NCI-H1105 treated with DMSO at 0.1 percent for 48 hours (cell line): ENCODE data around the gene CNIH3.
"Not testable (repeated sequence)": the region's sequence is repeated elsewhere in the genome, so short reads cannot be mapped to it uniquely, and the experiment has no call there.

Experiments
- DNase-seq: peaks from one replicate; lab custom pipeline; 2025; lab: John Stamatoyannopoulos, UW

Gene CNIH3

DNA sequence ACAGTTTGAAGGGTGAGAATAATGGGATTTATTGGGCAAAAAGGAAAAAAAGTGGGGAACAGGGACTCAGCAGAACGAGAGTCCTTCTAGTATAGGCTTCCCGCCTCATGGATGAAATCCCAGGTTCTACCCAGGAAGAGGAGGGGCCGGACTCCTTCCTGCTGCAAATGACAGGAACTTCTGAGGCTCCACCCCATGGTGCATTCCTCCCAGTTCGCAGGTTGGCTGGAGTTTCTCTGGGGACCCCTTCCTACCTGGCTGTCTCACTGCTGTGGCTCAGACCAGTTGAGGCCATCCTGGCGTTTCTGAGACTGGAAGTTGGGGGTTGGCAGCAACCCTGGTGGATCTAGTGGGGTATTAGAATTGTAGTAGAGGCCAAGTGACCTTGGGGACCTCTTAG is 27.5 kb downstream of the CNIH3 start:
- DNase-seq: no peak

DNA sequence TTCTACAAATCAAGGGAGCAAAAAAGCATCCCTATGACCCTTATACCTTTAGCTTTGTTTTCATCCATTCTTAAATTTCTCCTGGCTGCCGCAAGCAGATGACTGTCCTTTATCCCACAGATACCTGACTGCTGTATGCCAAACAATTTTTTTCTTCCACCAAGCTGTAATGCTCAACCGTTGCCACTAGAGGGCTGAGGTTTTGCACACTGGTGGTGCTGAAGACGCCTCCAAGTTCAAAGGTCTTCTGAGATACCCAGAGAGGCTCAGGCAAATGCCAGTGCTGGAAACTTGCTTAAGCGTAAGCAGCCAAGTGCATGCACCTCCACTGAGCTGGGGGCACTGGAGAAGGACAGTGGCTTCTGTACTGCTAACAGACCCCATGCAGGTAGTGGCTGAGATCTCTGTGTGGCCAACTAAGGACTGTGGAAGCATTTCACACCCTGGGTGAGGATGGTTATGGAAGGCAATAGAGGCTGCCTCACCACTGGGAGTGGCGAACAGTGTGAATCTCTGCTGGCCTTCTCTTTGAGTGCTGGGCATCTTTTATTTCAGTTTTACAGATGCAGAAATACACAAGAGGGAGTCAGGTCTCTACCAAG is 28.5 kb downstream of the CNIH3 start:
- DNase-seq: peak; percentile 58

DNA sequence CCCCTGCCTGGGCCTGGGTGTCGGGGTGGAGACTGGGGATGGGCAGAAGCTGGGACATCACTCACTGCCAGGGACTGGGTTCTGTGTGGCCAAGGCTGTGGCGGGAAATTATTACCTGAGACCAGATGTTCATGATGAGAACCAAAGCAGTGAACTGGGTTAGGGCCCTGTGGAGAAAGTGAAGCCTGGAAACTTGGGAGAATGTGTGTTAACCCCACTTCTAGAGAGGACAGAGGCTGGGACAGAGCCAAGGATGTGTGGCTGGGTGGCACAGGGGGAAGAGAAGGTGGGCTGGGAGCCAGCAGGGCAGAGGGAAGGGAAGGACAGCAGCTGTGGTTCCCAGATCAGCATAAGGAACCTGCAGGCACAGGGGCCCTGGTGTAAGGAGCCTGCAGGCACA is 31.3 kb downstream of the CNIH3 start:
- DNase-seq: no peak

DNA sequence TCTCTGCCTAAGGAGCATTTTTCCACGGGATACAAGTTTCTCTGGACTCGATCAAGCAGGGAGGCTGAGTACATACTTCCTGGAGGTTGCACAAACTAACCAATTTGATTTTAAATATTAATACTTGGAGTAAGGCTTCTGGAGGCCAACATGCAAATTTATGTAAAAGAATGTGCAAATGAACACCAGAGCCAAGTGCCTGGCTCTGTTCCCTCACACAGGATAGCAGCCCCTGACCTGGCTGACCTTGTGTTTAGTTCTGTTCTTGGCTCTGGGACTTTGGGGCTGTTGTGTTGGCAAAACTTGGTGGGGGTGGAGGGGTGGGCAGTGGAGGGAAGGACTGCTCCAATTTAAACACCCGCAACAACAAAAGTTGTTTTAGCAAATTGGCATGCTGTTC is 34.2 kb downstream of the CNIH3 start:
- no peak for DNase-seq

- DNase-seq: no peak
Observed at GRCh38 chr1:224651188-224651587, 35.1 kb downstream of the CNIH3 start.

DNA sequence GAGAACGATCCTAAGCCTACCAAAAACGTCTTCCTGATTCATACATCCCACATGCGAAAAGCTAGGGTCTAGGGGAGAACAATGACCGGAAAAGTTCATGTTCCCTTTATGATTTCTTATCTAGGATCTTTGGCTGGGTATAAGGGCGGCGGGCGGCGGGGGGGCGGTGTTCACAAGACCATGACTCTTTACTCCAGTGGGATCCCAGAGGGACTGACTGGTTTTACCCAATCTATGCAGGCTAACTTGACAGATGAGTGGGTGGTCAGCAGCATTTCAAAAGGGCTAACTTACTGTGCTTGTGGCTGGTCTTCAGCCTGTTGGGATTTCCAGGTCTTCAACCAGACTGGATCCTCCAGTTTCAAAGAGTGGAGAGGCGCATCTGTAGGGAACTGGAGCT is 40.3 kb downstream of the CNIH3 start:
- no peak for DNase-seq

GRCh38 chr1:224660074-224660473 is 44.0 kb downstream of the CNIH3 start:
- DNase-seq: no peak

- DNase-seq: no peak
Observed at GRCh38 chr1:224662870-224663269, 46.8 kb downstream of the CNIH3 start.

DNA sequence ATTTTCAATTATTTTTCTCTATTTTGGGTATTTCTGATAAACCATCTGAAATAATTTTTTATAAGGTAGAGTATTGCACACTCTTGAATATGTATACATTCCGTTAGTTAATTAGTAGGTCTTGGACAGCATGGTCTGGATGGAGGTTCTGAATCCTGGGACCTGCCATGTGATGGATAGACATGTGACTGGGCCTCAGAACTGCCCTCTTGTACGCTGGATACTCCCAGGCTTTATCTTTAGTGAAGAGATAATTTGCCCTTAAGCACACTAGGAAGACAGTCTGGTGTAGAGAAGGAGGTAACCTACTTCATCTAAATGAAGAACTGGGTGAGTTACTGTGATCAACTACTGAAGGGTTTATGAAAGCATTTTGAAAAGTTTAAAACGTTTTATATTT is 48.9 kb downstream of the CNIH3 start:
- no peak for DNase-seq

- DNase-seq: no peak
Observed at GRCh38 chr1:224666078-224666477, 50.0 kb downstream of the CNIH3 start.

DNA sequence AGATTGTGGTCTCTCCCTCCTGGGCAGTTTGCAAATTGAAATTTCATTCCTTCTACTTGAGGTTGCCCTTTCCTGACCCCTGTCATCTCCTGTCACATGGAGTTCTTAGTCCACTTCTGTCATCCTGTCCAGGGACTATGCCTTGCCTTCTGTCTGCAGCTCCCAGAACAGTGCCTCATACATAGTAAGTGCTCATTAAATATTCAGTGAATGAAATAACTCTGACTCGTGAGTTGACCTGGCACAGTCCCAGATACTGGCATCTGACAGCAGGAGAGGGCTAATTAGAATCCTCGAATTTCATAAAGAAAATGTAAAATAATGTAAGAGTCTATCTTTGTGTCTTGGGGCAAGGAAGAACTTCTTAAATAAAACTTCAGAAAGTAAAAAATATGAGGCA is 50.8 kb downstream of the CNIH3 start:
- no peak for DNase-seq

DNA sequence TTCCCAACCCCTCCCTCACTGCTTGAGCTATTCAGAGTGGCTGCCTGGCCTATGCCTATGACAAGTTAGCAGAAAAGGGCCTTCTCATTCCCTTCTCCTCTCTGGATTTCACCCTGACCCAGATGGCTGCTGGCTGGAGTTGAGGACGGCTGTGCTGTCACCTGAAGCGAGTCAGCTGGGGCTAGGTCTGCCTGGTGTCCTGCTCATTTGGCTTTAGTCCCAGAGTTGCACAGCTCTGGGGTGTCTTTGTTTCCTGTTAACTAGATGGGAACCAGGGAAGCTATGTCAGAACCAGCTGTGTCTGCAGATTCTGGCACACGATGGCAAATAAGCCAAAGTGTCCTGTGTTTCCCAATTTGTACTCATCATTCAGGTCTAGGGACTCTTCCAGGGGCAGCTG is 52.9 kb downstream of the CNIH3 start:
- no peak for DNase-seq

GRCh38 chr1:224669403-224669802 is 53.3 kb downstream of the CNIH3 start:
- no peak for DNase-seq

- no peak for DNase-seq
Observed at GRCh38 chr1:224670506-224670905, 54.4 kb downstream of the CNIH3 start.

DNA sequence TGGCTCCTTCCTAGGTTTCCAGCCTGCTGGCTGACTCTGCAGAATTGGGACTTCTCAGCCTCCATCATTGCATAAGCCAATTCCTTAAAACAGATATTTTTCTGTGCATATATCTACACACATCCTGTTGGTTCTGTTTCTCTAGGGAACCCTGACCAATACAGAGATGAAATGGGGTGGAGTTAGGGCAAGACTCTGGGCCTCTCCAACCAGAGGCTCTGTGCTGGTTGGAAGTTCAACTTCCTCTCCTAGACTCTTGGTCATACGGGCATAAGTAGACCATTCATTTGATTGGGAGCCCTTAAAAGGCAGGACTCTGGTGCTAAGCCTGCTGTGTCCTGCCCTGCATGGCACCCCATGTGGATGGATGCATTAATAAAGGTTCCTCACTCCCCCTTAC is 55.0 kb downstream of the CNIH3 start:
- no peak for DNase-seq

DNA sequence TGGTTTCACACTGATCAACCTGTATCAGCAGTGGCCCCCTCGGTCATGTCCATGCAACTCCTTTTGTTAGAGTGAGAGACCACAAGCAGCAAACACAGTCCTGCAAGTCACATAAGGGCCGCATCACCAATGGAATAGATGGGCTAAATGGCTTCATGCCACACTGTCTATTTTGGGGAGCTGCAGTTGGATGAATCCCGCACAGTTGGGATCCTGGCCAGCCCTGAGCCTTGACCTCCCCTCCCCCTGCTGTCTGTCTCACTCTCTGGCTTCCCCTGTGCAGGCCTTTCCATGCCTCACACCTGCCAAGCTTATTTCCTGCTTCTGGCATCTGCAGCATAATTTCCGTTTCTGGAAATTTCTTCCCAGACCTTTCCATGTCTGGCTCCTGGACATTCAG is 57.0 kb downstream of the CNIH3 start:
- no peak for DNase-seq

- DNase-seq: no peak
Observed at GRCh38 chr1:224675590-224675989, 59.5 kb downstream of the CNIH3 start.

GRCh38 chr1:224676551-224676950 is 60.4 kb downstream of the CNIH3 start:
- DNase-seq: no peak

DNA sequence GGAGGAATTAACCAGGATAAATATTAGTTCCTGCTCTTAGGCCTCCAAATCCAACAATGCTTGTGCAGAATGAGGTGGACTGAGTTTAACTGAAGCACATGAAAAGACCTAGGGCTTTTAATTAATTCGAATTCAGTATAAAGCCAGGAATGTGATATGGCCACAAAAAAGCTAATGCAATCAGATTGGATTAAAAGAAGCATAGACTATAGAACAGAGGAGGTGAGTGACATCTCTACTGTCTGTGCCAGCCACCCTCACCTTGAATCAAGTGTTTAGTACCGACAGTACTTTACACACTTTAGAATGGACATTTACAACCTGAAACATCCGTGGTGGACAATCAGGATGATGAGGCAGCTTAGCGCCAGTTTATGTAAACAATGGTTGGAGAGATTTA is 62.1 kb downstream of the CNIH3 start:
- no peak for DNase-seq

- no peak for DNase-seq
Observed at GRCh38 chr1:224679606-224680005, 63.5 kb downstream of the CNIH3 start.

GRCh38 chr1:224681816-224682215 is 65.7 kb downstream of the CNIH3 start:
- no peak for DNase-seq

- DNase-seq: peak; percentile 54
Observed at GRCh38 chr1:224683936-224684335, 67.8 kb downstream of the CNIH3 start.

GRCh38 chr1:224684979-224685425 is 68.9 kb downstream of the CNIH3 start:
- no peak for DNase-seq

DNA sequence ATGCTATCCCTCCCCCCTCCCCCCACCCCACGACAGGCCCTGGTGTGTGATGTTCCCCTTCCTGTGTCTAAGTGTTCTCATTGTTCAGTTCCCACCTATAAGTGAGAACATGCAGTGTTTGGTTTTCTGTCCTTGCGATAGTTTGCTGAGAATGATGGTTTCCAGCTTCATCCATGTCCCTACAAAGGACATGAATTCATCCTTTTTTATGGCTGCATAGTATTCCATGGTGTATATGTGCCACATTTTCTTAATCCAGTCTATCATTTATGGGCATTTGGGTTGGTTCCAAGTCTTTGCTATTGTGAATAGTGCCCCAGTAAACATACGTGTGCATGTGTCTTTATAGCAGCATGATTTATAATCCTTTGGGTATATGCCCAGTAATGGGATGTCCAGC is 70.0 kb downstream of the CNIH3 start:
- DNase-seq: not testable (repeated sequence)

DNA sequence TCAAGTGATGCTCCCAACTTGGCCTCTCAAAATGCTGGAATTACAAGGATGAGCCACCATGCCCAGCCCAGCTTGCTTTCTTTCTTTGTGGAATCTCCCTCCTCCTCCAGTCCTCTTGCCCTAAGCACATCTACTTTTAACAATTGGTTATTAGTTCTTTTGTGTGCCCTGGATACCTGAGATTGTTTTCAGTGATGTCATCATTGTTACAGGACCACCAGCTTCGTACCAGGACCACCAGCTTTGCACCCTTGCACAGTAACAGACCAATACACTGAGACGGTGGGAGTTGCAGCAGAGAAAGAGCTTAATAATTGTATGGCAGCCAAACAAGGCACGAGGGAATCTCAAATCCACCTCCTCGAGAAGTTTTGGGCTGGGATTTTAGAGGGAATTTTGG is 71.3 kb downstream of the CNIH3 start:
- DNase-seq: no peak
